ENCODE measurements around the gene PTTG1. TPM values are rescaled to one million over a fixed set of nuclear protein-coding genes. Genes with fewer than 3 reads are reported as not detected.

PTTG1 gene
- total and polyA plus RNA-seq, 2 experiments from 2014 or later, result 394 to 620 TPM

DNA sequence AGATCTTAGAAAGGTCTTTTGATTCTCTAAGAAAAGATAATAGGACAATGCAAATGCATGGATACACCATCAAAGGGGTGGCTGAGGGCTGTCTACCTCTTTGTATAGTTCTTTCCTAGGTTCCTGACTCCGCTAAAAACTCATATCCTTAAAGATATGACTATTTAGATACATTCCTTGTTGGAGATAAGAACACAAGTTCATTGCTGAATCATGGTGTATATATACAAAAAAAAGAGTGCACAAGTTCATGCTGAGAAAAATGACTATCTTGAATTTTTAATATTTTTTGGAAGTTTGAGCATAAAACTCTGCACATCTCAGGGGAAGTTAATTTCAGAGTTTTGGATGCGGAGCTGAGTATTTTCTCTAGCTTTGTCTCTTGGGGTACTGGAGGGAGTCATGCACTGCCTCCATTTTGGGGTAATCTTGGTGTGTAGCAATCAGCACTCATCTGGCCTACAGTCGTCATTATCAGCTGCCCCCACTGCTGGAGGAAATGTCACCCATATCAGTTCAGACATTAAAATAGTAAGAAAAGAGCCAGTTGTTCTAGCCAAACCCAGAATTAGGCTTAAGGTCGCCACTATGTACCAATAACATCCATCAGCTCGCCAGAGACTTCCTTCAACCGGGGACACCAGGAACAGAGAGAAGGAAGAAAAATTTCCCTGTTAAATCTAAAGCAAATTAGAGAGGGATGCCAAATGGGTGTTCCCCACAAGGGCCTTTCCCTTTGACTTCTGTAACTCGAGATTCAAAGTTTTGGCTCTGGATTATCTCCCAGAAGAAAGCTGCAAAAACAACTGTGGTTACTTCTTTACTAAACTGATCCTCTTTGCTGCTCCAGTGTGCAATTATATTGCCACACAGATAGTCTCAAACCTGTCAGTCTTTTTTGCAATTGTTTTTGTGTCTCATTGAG is 49.0 kb downstream of the PTTG1 start:
- no peaks in the 10 kb centered on the region for H3K36me3 Mint-ChIP-seq (ENCODE audit: low read depth)
- ATAC-seq (no peak), DNase-seq (ENCODE audit: low spot score) (no peak)
- no peak overlapping the region for H3K4me3 ChIP-seq
- no peak overlapping the region for H3K27ac Mint-ChIP-seq
- peaks cover 18% of the 10 kb centered on the region; the same call in 2 of the 3 replicates for H3K4me1 Mint-ChIP-seq
- H3K4me2 ChIP-seq, result no peak overlapping the region
- H3F3A ChIP-seq (replicated peaks; ENCODE audit: low read depth), result no peaks in the 10 kb centered on the region
- peak overlapping the region; percentile 60 for H2AFZ ChIP-seq
- peaks cover 16% of the 10 kb centered on the region for H3K4me1 ChIP-seq (ENCODE audit: insufficient read depth)
- no peaks in the 10 kb centered on the region for H3K36me3 ChIP-seq (ENCODE audit: insufficient read depth)
- H3K79me2 ChIP-seq (replicated peaks; ENCODE audit: insufficient read depth), result no peaks in the 10 kb centered on the region
- H3K27me3 Mint-ChIP-seq (ENCODE audit: insufficient read depth, low read depth, poor library complexity), result no peaks in the 10 kb centered on the region
- no peaks in the 10 kb centered on the region for H3K9me3 Mint-ChIP-seq
- TF ChIP-seq NANOG (IDR thresholded peaks at IDR 0.05; ENCODE audit: borderline replicate concordance), result no peak
- TF ChIP-seq POLR2AphosphoS5 (IDR thresholded peaks at IDR 0.05; ENCODE audit: low read depth), result no peak
- TF ChIP-seq EZH2 (IDR thresholded peaks at IDR 0.05; ENCODE audit: low read depth, unreplicated experiment), result no peak
- TF ChIP-seq, protein P1, sequence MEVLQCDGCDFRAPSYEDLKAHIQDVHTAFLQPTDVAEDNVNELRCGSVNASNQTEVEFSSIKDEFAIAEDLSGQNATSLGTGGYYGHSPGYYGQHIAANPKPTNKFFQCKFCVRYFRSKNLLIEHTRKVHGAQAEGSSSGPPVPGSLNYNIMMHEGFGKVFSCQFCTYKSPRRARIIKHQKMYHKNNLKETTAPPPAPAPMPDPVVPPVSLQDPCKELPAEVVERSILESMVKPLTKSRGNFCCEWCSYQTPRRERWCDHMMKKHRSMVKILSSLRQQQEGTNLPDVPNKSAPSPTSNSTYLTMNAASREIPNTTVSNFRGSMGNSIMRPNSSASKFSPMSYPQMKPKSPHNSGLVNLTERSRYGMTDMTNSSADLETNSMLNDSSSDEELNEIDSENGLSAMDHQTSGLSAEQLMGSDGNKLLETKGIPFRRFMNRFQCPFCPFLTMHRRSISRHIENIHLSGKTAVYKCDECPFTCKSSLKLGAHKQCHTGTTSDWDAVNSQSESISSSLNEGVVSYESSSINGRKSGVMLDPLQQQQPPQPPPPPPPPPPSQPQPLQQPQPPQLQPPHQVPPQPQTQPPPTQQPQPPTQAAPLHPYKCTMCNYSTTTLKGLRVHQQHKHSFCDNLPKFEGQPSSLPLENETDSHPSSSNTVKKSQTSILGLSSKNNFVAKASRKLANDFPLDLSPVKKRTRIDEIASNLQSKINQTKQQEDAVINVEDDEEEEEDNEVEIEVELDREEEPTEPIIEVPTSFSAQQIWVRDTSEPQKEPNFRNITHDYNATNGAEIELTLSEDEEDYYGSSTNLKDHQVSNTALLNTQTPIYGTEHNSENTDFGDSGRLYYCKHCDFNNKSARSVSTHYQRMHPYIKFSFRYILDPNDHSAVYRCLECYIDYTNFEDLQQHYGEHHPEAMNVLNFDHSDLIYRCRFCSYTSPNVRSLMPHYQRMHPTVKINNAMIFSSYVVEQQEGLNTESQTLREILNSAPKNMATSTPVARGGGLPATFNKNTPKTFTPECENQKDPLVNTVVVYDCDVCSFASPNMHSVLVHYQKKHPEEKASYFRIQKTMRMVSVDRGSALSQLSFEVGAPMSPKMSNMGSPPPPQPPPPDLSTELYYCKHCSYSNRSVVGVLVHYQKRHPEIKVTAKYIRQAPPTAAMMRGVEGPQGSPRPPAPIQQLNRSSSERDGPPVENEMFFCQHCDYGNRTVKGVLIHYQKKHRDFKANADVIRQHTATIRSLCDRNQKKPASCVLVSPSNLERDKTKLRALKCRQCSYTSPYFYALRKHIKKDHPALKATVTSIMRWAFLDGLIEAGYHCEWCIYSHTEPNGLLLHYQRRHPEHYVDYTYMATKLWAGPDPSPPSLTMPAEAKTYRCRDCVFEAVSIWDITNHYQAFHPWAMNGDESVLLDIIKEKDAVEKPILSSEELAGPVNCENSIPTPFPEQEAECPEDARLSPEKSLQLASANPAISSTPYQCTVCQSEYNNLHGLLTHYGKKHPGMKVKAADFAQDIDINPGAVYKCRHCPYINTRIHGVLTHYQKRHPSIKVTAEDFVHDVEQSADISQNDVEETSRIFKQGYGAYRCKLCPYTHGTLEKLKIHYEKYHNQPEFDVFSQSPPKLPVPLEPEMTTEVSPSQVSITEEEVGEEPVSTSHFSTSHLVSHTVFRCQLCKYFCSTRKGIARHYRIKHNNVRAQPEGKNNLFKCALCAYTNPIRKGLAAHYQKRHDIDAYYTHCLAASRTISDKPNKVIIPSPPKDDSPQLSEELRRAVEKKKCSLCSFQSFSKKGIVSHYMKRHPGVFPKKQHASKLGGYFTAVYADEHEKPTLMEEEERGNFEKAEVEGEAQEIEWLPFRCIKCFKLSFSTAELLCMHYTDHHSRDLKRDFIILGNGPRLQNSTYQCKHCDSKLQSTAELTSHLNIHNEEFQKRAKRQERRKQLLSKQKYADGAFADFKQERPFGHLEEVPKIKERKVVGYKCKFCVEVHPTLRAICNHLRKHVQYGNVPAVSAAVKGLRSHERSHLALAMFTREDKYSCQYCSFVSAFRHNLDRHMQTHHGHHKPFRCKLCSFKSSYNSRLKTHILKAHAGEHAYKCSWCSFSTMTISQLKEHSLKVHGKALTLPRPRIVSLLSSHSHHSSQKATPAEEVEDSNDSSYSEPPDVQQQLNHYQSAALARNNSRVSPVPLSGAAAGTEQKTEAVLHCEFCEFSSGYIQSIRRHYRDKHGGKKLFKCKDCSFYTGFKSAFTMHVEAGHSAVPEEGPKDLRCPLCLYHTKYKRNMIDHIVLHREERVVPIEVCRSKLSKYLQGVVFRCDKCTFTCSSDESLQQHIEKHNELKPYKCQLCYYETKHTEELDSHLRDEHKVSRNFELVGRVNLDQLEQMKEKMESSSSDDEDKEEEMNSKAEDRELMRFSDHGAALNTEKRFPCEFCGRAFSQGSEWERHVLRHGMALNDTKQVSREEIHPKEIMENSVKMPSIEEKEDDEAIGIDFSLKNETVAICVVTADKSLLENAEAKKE (CRISPR knock-in tag; IDR thresholded peaks at IDR 0.05), result no peak
- TF ChIP-seq ZNF114 (CRISPR knock-in tag; IDR thresholded peaks at IDR 0.05), result no peak
- TF ChIP-seq STAT1 (IDR thresholded peaks at IDR 0.05; ENCODE audit: unreplicated experiment), result no peak
- TF ChIP-seq JUNB (IDR thresholded peaks at IDR 0.05; ENCODE audit: unreplicated experiment), result no peak
- TF ChIP-seq CREB1 (CRISPR knock-in tag; IDR thresholded peaks at IDR 0.05; ENCODE audit: low read depth), result no peak
- no peak for TF ChIP-seq ZNF331 (CRISPR knock-in tag; IDR thresholded peaks at IDR 0.05; ENCODE audit: low read depth)
- TF ChIP-seq, protein P2, sequence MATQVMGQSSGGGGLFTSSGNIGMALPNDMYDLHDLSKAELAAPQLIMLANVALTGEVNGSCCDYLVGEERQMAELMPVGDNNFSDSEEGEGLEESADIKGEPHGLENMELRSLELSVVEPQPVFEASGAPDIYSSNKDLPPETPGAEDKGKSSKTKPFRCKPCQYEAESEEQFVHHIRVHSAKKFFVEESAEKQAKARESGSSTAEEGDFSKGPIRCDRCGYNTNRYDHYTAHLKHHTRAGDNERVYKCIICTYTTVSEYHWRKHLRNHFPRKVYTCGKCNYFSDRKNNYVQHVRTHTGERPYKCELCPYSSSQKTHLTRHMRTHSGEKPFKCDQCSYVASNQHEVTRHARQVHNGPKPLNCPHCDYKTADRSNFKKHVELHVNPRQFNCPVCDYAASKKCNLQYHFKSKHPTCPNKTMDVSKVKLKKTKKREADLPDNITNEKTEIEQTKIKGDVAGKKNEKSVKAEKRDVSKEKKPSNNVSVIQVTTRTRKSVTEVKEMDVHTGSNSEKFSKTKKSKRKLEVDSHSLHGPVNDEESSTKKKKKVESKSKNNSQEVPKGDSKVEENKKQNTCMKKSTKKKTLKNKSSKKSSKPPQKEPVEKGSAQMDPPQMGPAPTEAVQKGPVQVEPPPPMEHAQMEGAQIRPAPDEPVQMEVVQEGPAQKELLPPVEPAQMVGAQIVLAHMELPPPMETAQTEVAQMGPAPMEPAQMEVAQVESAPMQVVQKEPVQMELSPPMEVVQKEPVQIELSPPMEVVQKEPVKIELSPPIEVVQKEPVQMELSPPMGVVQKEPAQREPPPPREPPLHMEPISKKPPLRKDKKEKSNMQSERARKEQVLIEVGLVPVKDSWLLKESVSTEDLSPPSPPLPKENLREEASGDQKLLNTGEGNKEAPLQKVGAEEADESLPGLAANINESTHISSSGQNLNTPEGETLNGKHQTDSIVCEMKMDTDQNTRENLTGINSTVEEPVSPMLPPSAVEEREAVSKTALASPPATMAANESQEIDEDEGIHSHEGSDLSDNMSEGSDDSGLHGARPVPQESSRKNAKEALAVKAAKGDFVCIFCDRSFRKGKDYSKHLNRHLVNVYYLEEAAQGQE (IDR thresholded peaks at IDR 0.05; ENCODE audit: unreplicated experiment), result no peak
- TF ChIP-seq, protein P3, sequence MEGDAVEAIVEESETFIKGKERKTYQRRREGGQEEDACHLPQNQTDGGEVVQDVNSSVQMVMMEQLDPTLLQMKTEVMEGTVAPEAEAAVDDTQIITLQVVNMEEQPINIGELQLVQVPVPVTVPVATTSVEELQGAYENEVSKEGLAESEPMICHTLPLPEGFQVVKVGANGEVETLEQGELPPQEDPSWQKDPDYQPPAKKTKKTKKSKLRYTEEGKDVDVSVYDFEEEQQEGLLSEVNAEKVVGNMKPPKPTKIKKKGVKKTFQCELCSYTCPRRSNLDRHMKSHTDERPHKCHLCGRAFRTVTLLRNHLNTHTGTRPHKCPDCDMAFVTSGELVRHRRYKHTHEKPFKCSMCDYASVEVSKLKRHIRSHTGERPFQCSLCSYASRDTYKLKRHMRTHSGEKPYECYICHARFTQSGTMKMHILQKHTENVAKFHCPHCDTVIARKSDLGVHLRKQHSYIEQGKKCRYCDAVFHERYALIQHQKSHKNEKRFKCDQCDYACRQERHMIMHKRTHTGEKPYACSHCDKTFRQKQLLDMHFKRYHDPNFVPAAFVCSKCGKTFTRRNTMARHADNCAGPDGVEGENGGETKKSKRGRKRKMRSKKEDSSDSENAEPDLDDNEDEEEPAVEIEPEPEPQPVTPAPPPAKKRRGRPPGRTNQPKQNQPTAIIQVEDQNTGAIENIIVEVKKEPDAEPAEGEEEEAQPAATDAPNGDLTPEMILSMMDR (conservative IDR thresholded peaks at IDR 0.05; ENCODE audit: low read depth in 2 of 2), result no peak
- TF ChIP-seq EZH2phosphoT487 (IDR thresholded peaks at IDR 0.05; ENCODE audit: unreplicated experiment), result no peak
- TF ChIP-seq, protein P4, sequence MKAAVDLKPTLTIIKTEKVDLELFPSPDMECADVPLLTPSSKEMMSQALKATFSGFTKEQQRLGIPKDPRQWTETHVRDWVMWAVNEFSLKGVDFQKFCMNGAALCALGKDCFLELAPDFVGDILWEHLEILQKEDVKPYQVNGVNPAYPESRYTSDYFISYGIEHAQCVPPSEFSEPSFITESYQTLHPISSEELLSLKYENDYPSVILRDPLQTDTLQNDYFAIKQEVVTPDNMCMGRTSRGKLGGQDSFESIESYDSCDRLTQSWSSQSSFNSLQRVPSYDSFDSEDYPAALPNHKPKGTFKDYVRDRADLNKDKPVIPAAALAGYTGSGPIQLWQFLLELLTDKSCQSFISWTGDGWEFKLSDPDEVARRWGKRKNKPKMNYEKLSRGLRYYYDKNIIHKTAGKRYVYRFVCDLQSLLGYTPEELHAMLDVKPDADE (IDR thresholded peaks at IDR 0.05), result no peak
- no peaks in the 10 kb centered on the region for H3K27me3 ChIP-seq (ENCODE audit: insufficient read depth)
- H3K9me2 ChIP-seq (ENCODE audit: insufficient read depth), result 0 out of 2 replicates have a peak, but pooled peaks cover 9% of the 10 kb centered on the region
- H4K20me1 ChIP-seq (replicated peaks; ENCODE audit: insufficient read depth), result no peaks in the 10 kb centered on the region
- H3K4me3 Mint-ChIP-seq, result no peak overlapping the region
- H3K27ac ChIP-seq (ENCODE audit: low read depth), result no peak overlapping the region
